GM19025 (cell line): ENCODE data around the gene HRH3.

Experiments
- ATAC-seq: cut with Tn5 transposase; IDR thresholded peaks from one replicate; pipeline ENCODE4 v1.9.1; 2021; ENCODE audit warnings: mild to moderate bottlenecking, low read depth, moderate library complexity; ENCODE audit not compliant: unreplicated experiment

The HRH3 gene

DNA sequence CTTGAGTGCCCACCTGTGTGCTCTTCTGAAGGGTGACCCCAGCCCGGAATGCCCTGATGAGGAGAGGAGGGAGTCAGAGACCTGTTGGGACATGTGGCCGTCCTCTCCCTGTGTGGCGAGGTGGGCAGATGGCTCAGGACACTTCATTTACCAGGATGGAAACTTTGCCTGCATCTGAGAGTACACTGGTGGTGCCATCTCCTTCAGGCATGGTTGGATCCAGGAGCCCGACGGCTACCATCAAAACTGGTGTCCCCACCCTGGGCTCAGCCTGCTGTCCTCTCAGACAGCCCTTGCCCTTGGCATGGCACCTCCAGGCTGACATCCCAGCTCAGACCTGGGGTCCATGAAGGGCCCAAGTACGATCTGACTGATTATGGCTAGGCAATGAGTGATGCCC lies 11.2 kb upstream of the HRH3 start:
- ATAC-seq, result no peak

GRCh38 chr20:62230696-62231095 lies 10.6 kb upstream of the HRH3 start:
- ATAC-seq, result no peak

GRCh38 chr20:62230276-62230675 lies 10.2 kb upstream of the HRH3 start:
- ATAC-seq, result no peak

- ATAC-seq, result no peak
Observed at GRCh38 chr20:62229667-62230066, 9.6 kb upstream of the HRH3 start.

DNA sequence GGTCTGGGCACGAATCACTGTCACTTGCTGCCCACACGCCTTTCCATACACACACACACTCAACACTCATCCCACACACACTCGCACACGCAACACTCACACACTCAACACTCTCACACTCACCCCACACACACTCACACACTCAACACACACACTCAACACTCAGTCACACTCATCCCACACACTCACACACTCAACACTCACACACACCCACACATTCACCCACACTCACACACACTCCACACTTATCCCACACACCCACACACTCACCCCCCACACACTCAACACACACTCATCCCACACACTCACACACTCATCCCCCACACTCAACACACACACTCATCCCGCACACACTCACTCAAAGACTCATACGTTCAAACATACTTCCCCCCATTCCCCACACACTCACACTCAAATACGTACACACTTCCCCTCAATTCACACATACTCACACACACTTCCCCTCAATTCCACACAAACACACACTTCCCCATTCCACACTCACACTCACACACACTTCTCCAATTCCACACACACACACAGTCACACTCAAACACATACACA lies 9.0 kb upstream of the HRH3 start:
- no peak for ATAC-seq

DNA sequence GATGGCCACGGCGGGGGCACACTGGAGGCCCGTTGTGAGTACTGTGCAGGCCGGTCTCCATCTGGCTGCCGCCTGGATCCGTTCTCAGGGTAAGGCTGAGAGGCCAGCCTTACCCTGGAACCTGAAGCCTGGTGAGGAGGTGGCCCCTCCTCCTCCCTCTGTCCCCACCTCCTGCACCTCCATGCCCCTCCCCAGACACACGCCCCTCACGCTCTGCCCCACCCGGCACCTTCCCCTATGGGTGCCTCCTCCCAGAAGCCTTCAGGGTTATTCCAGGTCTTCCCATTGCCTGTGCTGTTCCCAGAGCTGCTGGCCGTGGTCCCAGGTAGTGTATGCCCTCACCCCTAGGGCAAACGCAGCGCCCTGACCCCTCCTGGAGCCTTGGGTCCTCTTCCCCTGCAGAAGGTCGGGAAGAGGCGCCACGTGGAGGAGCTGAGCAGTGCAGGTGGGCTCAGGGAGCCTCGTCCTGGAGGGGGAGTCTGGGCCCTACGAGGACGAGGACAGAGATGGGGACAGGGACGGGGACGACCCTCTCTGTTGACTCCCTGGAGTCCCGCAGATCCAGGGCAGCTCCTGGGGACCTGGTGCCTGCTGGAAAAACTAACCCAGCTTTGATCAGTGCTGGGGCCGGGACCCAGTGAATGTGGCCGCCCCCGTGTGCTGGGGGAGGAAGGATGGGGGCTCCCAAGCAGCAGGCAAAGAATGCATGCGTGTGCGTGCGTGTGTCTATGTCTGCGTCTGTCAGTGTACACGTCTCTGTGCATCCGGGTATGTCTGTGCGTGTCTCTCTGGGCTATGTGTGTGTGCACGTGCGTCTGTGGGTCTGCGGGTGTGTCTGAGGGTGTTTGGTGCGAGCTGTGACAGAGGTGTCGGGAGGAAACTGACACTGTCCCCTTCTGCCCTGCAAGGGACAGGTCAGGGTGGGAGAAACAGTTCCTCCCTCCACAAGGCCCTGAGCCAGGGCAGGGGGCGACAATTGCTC lies 8.2 kb upstream of the HRH3 start:
- no peak for ATAC-seq

GRCh38 chr20:62227591-62227976 lies 7.5 kb upstream of the HRH3 start:
- ATAC-seq, result no peak

- ATAC-seq, result no peak
Observed at GRCh38 chr20:62226707-62227590, 6.9 kb upstream of the HRH3 start.

GRCh38 chr20:62225820-62226635 lies 6.0 kb upstream of the HRH3 start:
- ATAC-seq, result no peak

GRCh38 chr20:62225026-62225425 lies 4.9 kb upstream of the HRH3 start:
- no peak for ATAC-seq

DNA sequence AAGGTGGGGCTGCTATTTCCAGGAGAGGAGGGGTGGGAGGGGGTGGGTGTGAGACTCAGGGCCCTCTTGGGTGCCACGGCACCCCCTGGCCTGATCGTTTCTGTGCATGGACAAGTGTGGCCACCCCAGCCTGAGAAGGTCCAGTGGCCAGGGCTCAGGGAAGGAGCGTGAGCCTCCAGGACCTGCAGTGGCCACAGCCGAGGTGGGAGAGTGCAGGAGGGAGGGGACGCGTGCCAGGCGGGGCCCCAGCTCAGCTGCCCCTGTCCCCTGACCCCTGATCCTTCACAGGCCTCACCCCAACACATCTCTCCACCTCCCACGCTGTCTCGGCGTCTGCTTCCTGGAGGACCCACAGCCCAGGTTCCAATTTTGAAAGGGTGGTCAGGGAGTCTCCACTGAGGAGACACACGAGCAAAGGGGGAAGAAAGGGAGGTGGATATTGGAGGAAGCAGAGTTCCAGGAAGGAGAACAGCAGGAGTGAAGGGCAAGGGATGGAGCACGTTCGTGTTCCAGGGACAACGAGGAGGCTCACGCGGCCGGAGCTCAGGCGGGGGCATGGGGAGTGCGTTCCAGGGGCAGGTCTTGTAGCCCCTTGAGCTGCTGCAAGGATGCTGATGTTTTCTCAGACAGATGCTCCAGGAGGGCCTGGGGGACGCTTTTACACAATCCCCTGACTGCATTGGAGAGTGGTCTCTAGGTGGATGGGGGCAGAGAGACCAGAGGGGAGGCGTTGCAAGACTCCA lies 4.2 kb upstream of the HRH3 start:
- ATAC-seq, result no peak

- no peak for ATAC-seq
Observed at GRCh38 chr20:62223571-62223970, 3.5 kb upstream of the HRH3 start.

DNA sequence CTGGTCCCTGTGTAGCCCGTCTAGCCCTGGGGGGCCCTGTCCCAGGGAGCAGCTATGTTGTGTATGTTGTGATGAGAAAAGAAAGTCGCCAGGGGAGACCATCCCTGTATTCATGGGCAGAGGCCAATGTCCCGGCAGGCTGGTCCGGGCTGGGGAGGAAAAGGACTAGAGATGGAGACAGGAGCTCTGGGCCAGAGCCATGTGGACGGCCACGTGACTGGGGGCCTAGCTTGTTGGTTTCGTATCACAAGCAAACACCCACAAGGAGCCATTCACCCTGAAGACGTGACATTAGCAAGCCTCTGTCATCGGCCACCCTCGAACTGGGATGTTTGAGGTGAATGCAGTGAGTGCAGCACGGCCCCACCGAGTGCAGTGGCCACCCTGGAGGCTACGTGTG lies 2.9 kb upstream of the HRH3 start:
- ATAC-seq, result no peak

DNA sequence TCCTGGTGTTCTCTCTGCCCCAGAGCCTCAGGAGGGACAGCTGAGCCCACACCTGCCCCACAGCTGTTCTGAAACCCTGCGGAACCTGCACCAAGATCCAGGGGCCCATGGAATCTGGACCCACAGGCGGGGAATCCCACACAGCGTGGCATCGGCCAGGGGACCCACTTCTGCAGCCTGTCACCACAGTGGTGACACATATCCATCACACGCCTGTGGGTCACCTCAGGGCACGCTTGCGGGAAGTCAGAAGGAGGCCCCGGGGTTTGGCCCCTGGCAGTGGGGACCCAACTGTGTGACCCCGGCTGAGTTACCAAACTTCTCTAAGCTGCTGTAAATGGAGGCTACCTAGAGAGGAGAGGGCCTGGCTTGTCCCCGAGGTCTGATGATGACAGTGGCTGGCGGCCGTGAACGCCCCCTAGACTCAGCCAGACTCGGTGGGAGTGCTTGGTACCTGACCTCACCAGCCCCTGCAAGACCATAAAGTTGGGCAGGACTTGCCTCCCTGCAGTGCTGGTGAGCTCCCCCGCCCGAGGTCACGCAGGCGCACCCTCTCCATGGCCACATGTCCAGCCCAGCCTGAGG lies 2.3 kb upstream of the HRH3 start:
- no peak for ATAC-seq

- no peak for ATAC-seq
Observed at GRCh38 chr20:62220666-62221568, 839 bp upstream of the HRH3 start.

DNA sequence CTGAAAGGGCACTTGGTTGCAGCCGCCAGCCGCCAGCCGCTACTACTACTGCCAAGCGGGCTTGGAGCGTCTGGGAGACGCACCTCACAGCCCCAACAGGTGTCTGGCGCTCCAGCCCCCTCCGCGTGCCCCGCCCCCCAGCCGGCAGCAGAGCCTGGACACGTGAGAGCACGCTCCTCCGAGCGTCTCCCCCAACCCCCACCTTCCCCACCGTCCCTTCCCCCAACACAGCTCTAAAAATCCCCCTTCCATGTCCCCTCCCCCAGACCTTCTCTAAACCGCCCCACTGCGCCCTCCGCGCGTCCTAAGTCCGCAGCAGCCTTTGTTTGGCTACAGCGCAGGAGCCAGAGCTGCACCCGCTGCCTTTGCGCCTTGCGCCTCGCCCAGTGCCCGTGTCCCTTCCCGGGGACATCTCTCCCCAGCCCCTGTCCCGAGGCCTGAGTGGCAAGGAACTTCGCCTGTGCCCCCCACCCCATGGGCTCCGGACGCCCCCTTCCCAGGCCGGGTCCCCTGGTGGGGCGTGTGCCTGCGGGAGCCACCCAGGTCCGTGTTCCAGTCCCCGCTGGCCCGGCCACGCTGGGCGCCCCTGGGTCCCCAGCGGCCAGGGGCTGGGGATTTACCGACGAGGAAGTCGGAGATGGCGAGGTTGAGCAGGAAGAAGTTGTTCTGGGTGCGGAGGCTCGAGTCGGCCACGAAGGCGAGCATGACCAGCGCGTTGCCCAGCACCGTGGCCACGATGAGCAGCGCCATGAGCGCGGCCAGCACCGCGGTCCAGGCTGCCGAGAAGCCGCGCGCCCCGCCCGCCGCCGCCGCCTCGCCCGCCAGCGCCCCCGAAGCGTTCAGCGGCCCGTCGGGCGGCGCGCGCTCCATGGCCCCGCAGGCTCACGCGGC lies 732 bp downstream of the HRH3 start:
- ATAC-seq, result no peak
